Mesothelial cell of epicardium (in vitro differentiated cells): Measurements from ENCODE around the gene GLCE. TPM values are rescaled to one million over a fixed set of nuclear protein-coding genes. Genes with fewer than 3 reads are reported as not detected.

ENCODE experiments used
- DNase-seq, 2 experiments: peaks; one replicate each; pipeline ENCODE4 v3.0.0; 2021; ENCODE audit warnings: low spot score in 2 of 2; ENCODE audit not compliant: unreplicated experiment in 2 of 2
- H3K27ac Mint-ChIP-seq: 2 replicates; pipeline ENCODE4 v1.8.0; 2021; ENCODE audit warnings: mixed read lengths
- H3K27me3 Mint-ChIP-seq: 2 replicates; pipeline ENCODE4 v1.8.0; 2021; ENCODE audit warnings: low read depth, mixed read lengths
- H3K36me3 Mint-ChIP-seq: 2 replicates; pipeline ENCODE4 v1.8.0; 2021; ENCODE audit warnings: mixed read lengths
- H3K4me1 Mint-ChIP-seq: 2 replicates; pipeline ENCODE4 v1.8.0; 2021; ENCODE audit warnings: mixed read lengths
- H3K4me3 Mint-ChIP-seq: 2 replicates; pipeline ENCODE4 v1.8.0; 2021; ENCODE audit warnings: mild to moderate bottlenecking, moderate library complexity, mixed read lengths
- H3K9me3 Mint-ChIP-seq: 2 replicates; pipeline ENCODE4 v1.8.0; 2021; ENCODE audit warnings: mixed read lengths
- total RNA-seq: library from RNA; stranded (reverse); gene quantifications from 3 replicates; pipeline ENCODE4 v1.2.1, GENCODE V29; 2021
- TF ChIP-seq, protein P1 (sequence below): fragments of 200-600 bp; sonication (generic); IDR thresholded peaks from one replicate; pipeline ENCODE4 v1.5.0; 2021; ENCODE audit warnings: antibody characterized with exemption; ENCODE audit not compliant: unreplicated experiment

Gene GLCE
- total RNA-seq, 1 donor from 2014 or later, result 22.0 TPM

DNA sequence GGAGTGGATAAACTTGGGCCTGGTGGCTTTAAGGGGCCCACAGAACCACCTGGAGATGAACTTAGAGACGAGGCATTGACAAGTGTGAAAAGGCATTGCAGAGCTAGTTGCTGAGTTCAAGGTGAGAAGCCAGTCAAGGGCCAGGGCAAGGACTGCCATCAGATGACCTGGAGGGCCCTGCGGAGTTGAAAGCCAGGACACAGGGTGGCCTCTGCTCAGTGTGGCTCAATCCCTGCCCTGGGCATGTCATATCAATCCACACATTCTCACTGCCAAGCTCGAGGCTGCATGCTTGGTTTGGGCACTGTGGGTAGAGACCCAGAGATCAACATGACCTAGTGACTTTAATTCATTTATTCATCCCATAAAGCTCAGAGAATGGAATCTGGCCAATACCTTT is 147.5 kb downstream of the GLCE start:
- no peaks in the 10 kb centered on the region for H3K36me3 Mint-ChIP-seq
- no peak overlapping the region for H3K4me3 Mint-ChIP-seq
- peaks cover 3% of the 10 kb centered on the region for H3K27me3 Mint-ChIP-seq
- peaks cover 3% of the 10 kb centered on the region for H3K4me1 Mint-ChIP-seq
- no peak overlapping the region for H3K27ac Mint-ChIP-seq
- TF ChIP-seq, protein P1, sequence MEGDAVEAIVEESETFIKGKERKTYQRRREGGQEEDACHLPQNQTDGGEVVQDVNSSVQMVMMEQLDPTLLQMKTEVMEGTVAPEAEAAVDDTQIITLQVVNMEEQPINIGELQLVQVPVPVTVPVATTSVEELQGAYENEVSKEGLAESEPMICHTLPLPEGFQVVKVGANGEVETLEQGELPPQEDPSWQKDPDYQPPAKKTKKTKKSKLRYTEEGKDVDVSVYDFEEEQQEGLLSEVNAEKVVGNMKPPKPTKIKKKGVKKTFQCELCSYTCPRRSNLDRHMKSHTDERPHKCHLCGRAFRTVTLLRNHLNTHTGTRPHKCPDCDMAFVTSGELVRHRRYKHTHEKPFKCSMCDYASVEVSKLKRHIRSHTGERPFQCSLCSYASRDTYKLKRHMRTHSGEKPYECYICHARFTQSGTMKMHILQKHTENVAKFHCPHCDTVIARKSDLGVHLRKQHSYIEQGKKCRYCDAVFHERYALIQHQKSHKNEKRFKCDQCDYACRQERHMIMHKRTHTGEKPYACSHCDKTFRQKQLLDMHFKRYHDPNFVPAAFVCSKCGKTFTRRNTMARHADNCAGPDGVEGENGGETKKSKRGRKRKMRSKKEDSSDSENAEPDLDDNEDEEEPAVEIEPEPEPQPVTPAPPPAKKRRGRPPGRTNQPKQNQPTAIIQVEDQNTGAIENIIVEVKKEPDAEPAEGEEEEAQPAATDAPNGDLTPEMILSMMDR, result no peak
- no peaks in the 10 kb centered on the region for H3K9me3 Mint-ChIP-seq
- no peak for DNase-seq

GRCh38 chr15:69308949-69309348 is 148.5 kb downstream of the GLCE start:
- TF ChIP-seq, protein P1, result no peak
- DNase-seq, result no peak
- H3K36me3 Mint-ChIP-seq, result no peaks in the 10 kb centered on the region
- H3K27me3 Mint-ChIP-seq, result no peaks in the 10 kb centered on the region
- no peak overlapping the region for H3K27ac Mint-ChIP-seq
- H3K4me1 Mint-ChIP-seq, result peaks cover 3% of the 10 kb centered on the region
- no peak overlapping the region for H3K4me3 Mint-ChIP-seq
- no peaks in the 10 kb centered on the region for H3K9me3 Mint-ChIP-seq

GRCh38 chr15:69311319-69311721 is 150.9 kb downstream of the GLCE start:
- Mint-ChIP-seq H3K4me1 (no peaks in the 10 kb centered on the region), H3K27me3 (peaks cover 2% of the 10 kb centered on the region), H3K36me3 (no peaks in the 10 kb centered on the region), H3K9me3 (no peaks in the 10 kb centered on the region), H3K4me3 (no peak overlapping the region), H3K27ac (no peak overlapping the region)
- TF ChIP-seq, protein P1, result no peak
- DNase-seq, result no peak

DNA sequence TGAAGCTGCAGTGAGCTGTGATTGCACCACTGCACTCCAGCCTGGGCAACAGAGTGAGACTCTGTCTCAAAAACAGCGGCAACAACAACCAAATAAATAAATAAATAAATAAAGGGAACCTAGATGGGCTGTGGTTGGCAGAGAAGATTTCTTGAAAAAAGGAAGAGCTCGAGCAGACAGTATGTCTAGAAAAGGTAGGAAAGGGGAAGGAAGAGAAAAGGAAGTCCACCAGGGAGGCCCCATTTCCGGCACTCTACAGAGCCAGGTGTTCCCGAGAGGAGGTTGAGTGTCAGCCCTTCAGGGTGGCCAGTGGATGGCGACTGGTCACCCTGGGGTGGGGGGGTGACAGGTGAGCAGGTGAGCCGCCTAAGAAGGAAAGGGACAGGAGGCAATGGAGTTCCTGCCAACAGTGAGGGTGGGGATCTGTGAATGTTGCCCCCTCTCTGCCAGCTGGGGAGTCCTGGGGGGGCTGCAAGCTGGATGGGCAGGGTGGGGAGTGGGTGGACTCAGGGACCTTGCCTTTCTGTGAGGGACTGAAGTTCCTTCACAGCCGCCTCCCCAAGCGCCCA is 153.1 kb downstream of the GLCE start:
- Mint-ChIP-seq H3K4me1 (no peaks in the 10 kb centered on the region), H3K9me3 (no peaks in the 10 kb centered on the region), H3K4me3 (no peak overlapping the region), H3K36me3 (no peaks in the 10 kb centered on the region), H3K27me3 (peaks cover 2% of the 10 kb centered on the region), H3K27ac (no peak overlapping the region)
- TF ChIP-seq, protein P1, result no peak
- no peak for DNase-seq

GRCh38 chr15:69314131-69314530 is 153.7 kb downstream of the GLCE start:
- Mint-ChIP-seq H3K36me3 (no peaks in the 10 kb centered on the region), H3K4me3 (no peak overlapping the region), H3K9me3 (no peaks in the 10 kb centered on the region), H3K27ac (no peak overlapping the region), H3K27me3 (peaks cover 2% of the 10 kb centered on the region), H3K4me1 (no peaks in the 10 kb centered on the region)
- no peak for DNase-seq
- TF ChIP-seq, protein P1, result no peak

- Mint-ChIP-seq H3K27ac (no peak overlapping the region), H3K9me3 (no peaks in the 10 kb centered on the region), H3K36me3 (no peaks in the 10 kb centered on the region), H3K27me3 (peaks cover 2% of the 10 kb centered on the region), H3K4me3 (no peak overlapping the region), H3K4me1 (peaks cover 3% of the 10 kb centered on the region)
- TF ChIP-seq, protein P1, result no peak
- no peak for DNase-seq
Measured at GRCh38 chr15:69314736-69315135, 154.3 kb downstream of the GLCE start.
